ENCODE measurements around the gene ANKS1A.

Gene ANKS1A

DNA sequence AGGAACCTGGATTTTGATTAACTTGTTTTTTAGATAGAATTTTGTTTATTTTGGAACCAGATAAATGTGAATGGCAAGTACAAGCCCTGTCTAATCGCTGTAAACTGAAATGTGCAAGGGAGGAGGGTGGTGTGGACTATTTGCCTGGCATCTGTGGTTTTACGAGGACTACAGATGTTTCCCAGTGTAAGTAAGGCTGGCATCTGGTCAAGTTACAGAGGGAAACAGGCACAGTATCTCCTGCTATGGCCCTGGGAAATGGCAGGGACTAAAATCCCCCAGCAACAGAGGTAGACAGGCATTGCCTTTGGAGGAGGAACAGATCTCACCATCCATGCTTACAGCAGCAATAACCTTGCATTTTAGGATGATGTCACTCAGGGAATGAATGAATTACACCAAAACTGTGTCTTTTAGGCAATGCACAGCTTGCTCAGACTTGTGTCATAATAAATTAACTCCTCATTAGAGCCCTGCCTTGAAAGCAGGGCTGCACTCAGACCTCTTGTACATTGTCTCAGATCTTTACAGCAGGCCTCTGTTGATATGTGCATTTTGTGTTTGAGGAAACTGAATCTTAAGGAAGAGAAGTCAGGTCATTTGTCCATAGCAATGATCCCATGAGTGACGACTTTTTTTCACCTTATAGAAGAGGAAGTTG, 155.8 kb downstream of the ANKS1A start:
- no peak for DNase-seq

GRCh38 chr6:35046103-35046502, 157.0 kb downstream of the ANKS1A start:
- no peak for DNase-seq

DNA sequence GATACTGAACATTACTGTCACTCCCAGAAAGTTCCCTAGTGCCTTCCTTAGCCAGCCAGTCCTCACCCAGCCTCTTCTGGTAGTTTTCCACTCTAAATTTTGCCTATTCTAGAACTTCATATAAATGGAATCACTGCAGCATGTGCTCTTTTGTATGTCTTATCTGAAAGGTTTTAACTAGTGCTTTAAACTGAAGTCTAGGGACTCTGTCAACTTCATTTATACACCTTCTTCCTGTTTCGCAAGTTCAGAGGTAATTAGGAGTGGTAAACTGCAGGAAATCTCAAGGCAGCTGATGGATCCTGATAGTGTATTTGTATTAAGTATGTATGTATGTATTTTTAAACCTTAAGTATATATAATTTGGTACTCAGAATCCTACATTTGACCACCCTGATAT, 157.8 kb downstream of the ANKS1A start:
- no peak for DNase-seq

- DNase-seq: no peak
These were observed 158.4 kb downstream of the ANKS1A start for GRCh38 chr6:35047265-35048011.

GRCh38 chr6:35048031-35048613, 159.1 kb downstream of the ANKS1A start:
- no peak for DNase-seq

DNA sequence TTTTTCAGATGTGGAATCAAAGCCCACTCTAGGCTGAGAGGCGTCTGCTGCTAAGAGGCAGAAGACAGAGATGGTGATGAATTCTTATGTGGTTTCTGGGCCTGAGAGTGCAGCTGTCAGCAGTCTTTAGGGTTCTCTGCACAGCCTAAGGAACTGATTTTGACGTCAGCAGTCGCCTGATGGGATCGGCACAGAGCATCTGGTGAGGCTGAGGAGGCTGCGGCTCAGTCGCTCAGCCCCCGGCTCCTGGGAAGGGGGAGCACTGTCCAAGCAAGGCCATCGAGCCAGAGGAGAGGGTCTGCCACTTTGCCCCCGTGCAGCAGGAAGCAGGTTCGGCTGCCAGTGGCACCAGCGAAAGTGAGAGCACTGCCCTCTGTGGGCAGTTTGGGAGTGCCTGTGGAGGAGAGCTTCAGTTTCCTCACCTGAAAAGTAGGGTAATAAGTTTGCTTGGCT, 159.6 kb downstream of the ANKS1A start:
- DNase-seq: peak in 1 of 5 donors; percentile 42

DNA sequence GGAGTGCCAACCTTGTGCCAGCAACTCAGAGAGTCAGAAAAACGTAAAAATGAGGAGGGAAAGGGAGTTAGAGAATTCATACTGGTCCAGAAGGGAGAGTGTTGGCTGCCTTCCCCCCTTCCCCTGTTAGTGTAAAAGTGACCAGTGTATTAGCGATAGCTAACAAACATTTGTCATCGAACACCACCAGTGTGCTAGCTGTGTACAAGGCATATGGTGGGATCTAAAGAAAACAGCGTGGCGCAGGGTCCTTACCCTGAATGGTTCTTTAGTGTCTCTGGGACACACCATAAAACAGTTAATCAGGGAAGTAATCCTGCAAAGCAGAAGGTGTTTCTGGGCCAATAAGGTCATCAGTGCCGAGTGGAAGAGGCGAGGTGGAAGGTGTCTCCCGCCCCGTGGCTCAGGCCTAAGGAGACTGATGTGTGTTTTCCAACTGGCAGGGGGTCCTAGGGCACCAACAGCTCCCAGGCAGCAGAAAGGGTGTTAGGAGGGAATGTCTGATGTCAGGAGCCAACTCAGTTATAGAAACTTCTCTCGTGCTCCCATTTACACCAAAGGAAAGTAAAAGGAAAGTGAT, 160.2 kb downstream of the ANKS1A start:
- DNase-seq: no peak

- no peak for DNase-seq
These were observed 161.1 kb downstream of the ANKS1A start for GRCh38 chr6:35049900-35050756.

- no peak for DNase-seq
These were observed 161.8 kb downstream of the ANKS1A start for GRCh38 chr6:35050757-35051330.

DNA sequence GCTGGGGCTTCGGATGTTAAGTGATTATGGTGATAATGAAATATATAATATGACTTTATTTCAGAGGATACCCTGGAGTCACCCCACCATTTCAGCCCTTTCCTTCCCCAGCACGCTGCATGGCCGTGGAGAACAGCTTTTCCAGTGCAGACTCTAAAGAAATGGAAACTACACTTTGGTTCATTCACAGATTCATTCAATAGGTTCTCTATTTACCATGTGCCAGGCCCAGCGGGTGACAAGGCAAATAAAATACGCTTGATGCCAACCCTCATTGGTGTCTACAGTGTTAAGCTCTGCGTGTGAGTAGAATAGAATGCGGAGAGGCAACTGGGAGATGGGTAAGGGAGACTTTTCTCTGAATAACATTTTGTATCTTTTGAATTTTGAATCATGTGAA, 162.3 kb downstream of the ANKS1A start:
- no peak for DNase-seq

- no peak for DNase-seq
These were observed 163.0 kb downstream of the ANKS1A start for GRCh38 chr6:35051997-35052583.

- DNase-seq: no peak
These were observed 163.9 kb downstream of the ANKS1A start for GRCh38 chr6:35052694-35053565.

DNA sequence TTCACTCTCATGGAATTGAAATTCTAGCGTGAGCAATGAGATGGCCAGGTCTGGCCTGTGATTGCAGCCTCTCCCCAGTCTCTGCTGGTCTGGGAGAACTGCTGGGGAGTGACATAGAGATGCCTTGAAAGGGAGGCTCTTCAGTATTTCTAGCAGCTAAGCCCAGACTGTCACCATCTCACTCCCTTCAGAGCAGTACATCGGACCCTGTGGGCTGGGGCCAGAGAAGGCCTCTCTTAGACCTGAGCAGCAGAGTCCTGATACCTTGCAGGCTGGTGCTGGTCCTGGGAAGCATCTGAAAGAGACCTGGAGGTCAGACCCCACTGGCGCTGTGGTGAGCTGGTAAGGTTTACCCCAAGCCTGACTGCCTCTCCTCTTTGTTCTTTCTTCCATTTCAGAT, 164.6 kb downstream of the ANKS1A start:
- no peak for DNase-seq

- DNase-seq: no peak
These were observed 165.2 kb downstream of the ANKS1A start for GRCh38 chr6:35054106-35054742.

DNA sequence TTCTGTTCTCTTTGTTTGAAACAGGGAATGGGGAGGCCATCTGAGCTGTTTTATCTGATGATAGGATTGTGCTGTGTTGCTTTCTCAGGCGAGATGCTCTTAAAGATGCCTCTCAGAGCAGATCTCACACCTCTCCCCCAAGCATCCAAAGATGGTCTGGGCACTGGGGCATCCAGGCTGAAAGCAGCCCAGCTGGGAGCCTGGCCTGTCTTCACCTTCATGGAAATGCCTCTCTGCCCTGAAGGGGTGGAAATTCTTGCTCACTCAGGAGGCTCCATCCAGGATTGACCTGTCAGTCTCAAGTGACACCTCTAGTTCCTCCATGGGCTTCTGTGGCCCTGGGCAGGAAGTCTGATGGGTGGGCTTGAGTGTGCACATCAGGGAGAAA, 165.7 kb downstream of the ANKS1A start:
- no peak for DNase-seq

DNA sequence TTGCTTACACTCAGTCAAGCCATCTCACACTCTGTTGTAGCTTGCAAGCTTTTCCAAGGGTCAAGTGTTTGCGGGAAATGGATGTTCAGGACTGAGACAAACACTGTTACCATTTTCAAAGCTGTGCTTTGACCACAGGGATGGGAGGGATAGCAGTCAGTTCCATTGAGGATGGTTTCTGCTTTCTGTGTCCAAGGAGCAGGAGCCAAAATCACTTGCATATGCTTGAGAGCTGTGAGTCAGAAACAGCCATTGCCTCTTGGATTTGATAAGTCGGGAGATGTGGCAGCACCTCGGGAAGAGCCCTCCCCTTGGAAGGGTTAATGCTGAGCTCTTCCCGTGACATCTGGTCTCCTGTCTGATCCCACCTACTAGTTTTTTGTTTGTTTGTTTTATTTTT, 166.8 kb downstream of the ANKS1A start:
- no peak for DNase-seq

GRCh38 chr6:35056952-35057351, 167.9 kb downstream of the ANKS1A start:
- no peak for DNase-seq

DNA sequence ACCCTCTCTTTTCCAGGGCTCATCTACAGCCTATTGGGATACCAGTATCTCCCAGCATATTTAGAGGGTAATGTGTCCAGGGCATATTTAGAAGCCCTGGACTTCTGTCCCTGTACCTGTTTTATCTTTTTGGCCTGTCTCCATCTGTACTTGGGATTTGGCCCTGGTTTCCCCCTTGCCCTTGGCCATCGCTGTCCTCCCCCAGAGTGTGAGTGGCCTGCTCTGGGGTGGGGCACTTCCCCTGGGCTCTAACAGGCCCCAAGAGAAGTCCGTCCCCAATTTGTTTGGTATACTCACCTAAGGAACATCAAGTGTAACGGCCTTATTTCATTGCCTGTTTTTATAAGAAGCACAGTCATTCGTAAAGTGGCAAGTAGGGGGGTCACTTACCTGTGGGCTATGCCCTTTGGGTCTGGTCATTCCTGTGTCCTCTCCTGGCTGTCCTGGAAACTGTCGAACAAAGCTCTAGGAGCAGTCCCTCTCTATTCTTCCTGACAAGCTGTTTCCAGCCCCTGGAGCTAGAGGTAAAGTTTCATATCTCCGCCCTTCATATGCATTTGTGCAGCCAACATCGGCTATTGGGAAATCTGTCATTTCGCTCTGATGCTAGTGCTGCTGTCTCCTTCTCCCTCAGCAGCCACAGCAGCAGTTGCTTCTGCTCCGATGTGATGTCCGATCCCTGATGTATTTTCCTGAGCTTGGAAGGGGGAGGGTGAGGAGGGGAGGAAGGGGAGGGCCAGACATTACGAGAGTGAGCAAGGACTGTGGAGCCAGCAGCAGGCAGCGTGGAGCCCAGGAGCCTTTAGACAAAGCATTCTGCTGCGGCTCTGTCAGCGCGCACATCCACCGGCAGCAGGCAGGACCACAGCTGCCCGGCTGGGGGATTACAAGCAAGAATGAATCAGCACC, 168.6 kb downstream of the ANKS1A start:
- no peak for DNase-seq

- no peak for DNase-seq
These were observed 169.3 kb downstream of the ANKS1A start for GRCh38 chr6:35058358-35058675.
